HEK293 (cell line): ENCODE measurements around the gene UBE3C.

ENCODE experiments used
- CTCF ChIA-PET: fragments of 350-600 bp; formaldehyde crosslinking; extraction: SDS; loops from one replicate; lab custom pipeline; 2021; ENCODE audit warnings: antibody characterized with exemption; lab: Yijun Ruan, JAX
- POLR2A ChIA-PET: fragments of 300-600 bp; formaldehyde crosslinking; extraction: SDS; loops from one replicate; lab custom pipeline; 2020; ENCODE audit warnings: antibody characterized with exemption, inconsistent platforms; lab: Yijun Ruan, JAX
- H3K27ac ChIP-seq: fragments of 200-500 bp; sonication (Bioruptor generic); 2 replicates; pipeline ENCODE4 v1.5.1; 2014; ENCODE audit warnings: low read depth, low read length, control low read depth, inconsistent platforms; ENCODE audit errors: extremely low read depth
- H3K36me3 ChIP-seq, 2 experiments: fragments of 200-500 bp in 1 of 2; sonication (Bioruptor generic) in 1 of 2; 1 replicate in 1 of 2; 2 replicates in 1 of 2; pipeline ENCODE4 v1.5.1; 2014 to 2017; ENCODE audit warnings: inconsistent platforms in 2 of 2, low read length in 2 of 2; ENCODE audit not compliant: control insufficient read depth in 2 of 2, insufficient read depth in 1 of 2
- H3K4me1 ChIP-seq: fragments of 200-500 bp; sonication (Bioruptor generic); 2 replicates; pipeline ENCODE4 v1.5.1; 2014; ENCODE audit warnings: mild to moderate bottlenecking, low read length, inconsistent platforms; ENCODE audit not compliant: control insufficient read depth, insufficient read depth
- H3K4me3 ChIP-seq: 2 replicates; pipeline ENCODE4 v1.5.1; 2011; ENCODE audit warnings: low read depth, mild to moderate bottlenecking, control low read depth, low read length, moderate library complexity
- H3K9me3 ChIP-seq: fragments of 200-500 bp; sonication (Bioruptor generic); 2 replicates; pipeline ENCODE4 v1.5.1; 2014; ENCODE audit warnings: low read depth, low read length, inconsistent platforms; ENCODE audit not compliant: control insufficient read depth, insufficient read depth
- CTCF ChIP-seq: fragments of 450-650 bp; formaldehyde crosslinking; IDR thresholded peaks from 2 replicates; pipeline ENCODE4 v1.5.1; 2016; ENCODE audit warnings: missing biosample characterization, missing genetic modification characterization
- GLI4 ChIP-seq: fragments of 450-650 bp; formaldehyde crosslinking; IDR thresholded peaks from 2 replicates; pipeline ENCODE4 v1.5.1; 2016; ENCODE audit warnings: missing biosample characterization, missing genetic modification characterization
- KLF10 ChIP-seq: fragments of 450-650 bp; IDR thresholded peaks from 2 replicates; pipeline ENCODE4 v1.5.1; 2018; ENCODE audit warnings: missing biosample characterization, mild to moderate bottlenecking, missing genetic modification characterization
- MYNN ChIP-seq: fragments of 450-650 bp; formaldehyde crosslinking; IDR thresholded peaks from 2 replicates; pipeline ENCODE4 v1.5.1; 2016; ENCODE audit warnings: missing biosample characterization, missing genetic modification characterization, borderline replicate concordance
- PRDM1 ChIP-seq: fragments of 450-650 bp; formaldehyde crosslinking; IDR thresholded peaks from 2 replicates; pipeline ENCODE4; 2016; ENCODE audit warnings: missing biosample characterization, missing genetic modification characterization
- SCRT2 ChIP-seq: fragments of 450-650 bp; formaldehyde crosslinking; IDR thresholded peaks from 2 replicates; pipeline ENCODE4 v1.5.1; 2016; ENCODE audit warnings: missing biosample characterization, missing genetic modification characterization
- SP3 ChIP-seq: fragments of 450-650 bp; formaldehyde crosslinking; IDR thresholded peaks from 2 replicates; pipeline ENCODE4 v1.5.1; 2016; ENCODE audit warnings: missing biosample characterization, missing genetic modification characterization
- YY1 ChIP-seq: fragments of 450-650 bp; formaldehyde crosslinking; IDR thresholded peaks from 2 replicates; pipeline ENCODE4 v1.5.1; 2018; ENCODE audit warnings: missing biosample characterization, missing genetic modification characterization
- ZBTB21 ChIP-seq: fragments of 450-650 bp; formaldehyde crosslinking; IDR thresholded peaks from 2 replicates; pipeline ENCODE4 v1.5.1; 2017; ENCODE audit warnings: missing biosample characterization, missing genetic modification characterization
- ZBTB44 ChIP-seq: fragments of 450-650 bp; IDR thresholded peaks from 2 replicates; pipeline ENCODE4 v1.5.1; 2018; ENCODE audit warnings: missing biosample characterization, mild to moderate bottlenecking, missing genetic modification characterization
- ZBTB48 ChIP-seq: fragments of 450-650 bp; formaldehyde crosslinking; IDR thresholded peaks from 2 replicates; pipeline ENCODE4 v1.5.1; 2016; ENCODE audit warnings: missing biosample characterization, missing genetic modification characterization
- ZFHX2 ChIP-seq: fragments of 450-650 bp; formaldehyde crosslinking; conservative IDR thresholded peaks from 2 replicates; pipeline ENCODE4 v1.5.1; 2016; ENCODE audit warnings: missing biosample characterization, missing genetic modification characterization
- ZFP69B ChIP-seq: fragments of 450-650 bp; formaldehyde crosslinking; IDR thresholded peaks from 2 replicates; pipeline ENCODE4 v1.5.1; 2016; ENCODE audit warnings: missing biosample characterization, missing genetic modification characterization
- ZNF19 ChIP-seq: fragments of 450-650 bp; formaldehyde crosslinking; IDR thresholded peaks from 2 replicates; pipeline ENCODE4; 2016; ENCODE audit warnings: missing biosample characterization, missing genetic modification characterization, low read depth
- ZNF2 ChIP-seq: fragments of 450-650 bp; formaldehyde crosslinking; IDR thresholded peaks from 2 replicates; pipeline ENCODE4 v1.5.1; 2016; ENCODE audit warnings: missing biosample characterization, missing genetic modification characterization
- ZNF221 ChIP-seq: fragments of 450-650 bp; formaldehyde crosslinking; IDR thresholded peaks from 2 replicates; pipeline ENCODE4 v1.5.1; 2017; ENCODE audit warnings: missing biosample characterization, missing genetic modification characterization, borderline replicate concordance
- ZNF223 ChIP-seq: fragments of 450-650 bp; formaldehyde crosslinking; IDR thresholded peaks from 2 replicates; pipeline ENCODE4 v1.5.1; 2016; ENCODE audit warnings: missing biosample characterization, missing genetic modification characterization
- ZNF23 ChIP-seq: fragments of 450-650 bp; formaldehyde crosslinking; IDR thresholded peaks from 2 replicates; pipeline ENCODE4 v1.5.1; 2016; ENCODE audit warnings: missing biosample characterization, missing genetic modification characterization, borderline replicate concordance
- ZNF248 ChIP-seq: fragments of 450-650 bp; formaldehyde crosslinking; IDR thresholded peaks from 2 replicates; pipeline ENCODE4 v1.5.1; 2017; ENCODE audit warnings: missing biosample characterization, missing genetic modification characterization
- ZNF335 ChIP-seq: fragments of 450-650 bp; formaldehyde crosslinking; conservative IDR thresholded peaks from 2 replicates; pipeline ENCODE4 v1.5.1; 2016; ENCODE audit warnings: missing biosample characterization, missing genetic modification characterization
- ZNF341 ChIP-seq: fragments of 450-650 bp; formaldehyde crosslinking; IDR thresholded peaks from 2 replicates; pipeline ENCODE4; 2016; ENCODE audit warnings: low read depth, missing biosample characterization, missing genetic modification characterization
- ZNF398 ChIP-seq: fragments of 450-650 bp; formaldehyde crosslinking; IDR thresholded peaks from 2 replicates; pipeline ENCODE4 v1.5.1; 2017; ENCODE audit warnings: missing biosample characterization, missing genetic modification characterization
- ZNF423 ChIP-seq: fragments of 450-650 bp; formaldehyde crosslinking; IDR thresholded peaks from 2 replicates; pipeline ENCODE4 v1.5.1; 2016; ENCODE audit warnings: missing biosample characterization, missing genetic modification characterization
- ZNF473 ChIP-seq: fragments of 450-650 bp; formaldehyde crosslinking; IDR thresholded peaks from 2 replicates; pipeline ENCODE4 v1.5.1; 2017; ENCODE audit warnings: missing biosample characterization, missing genetic modification characterization
- ZNF521 ChIP-seq: fragments of 450-650 bp; formaldehyde crosslinking; IDR thresholded peaks from 2 replicates; pipeline ENCODE4 v1.5.1; 2017; ENCODE audit warnings: missing biosample characterization, mild to moderate bottlenecking, missing genetic modification characterization
- ZNF549 ChIP-seq: fragments of 450-650 bp; IDR thresholded peaks from 2 replicates; pipeline ENCODE4 v1.5.1; 2018; ENCODE audit warnings: missing biosample characterization, missing genetic modification characterization, mild to moderate bottlenecking, inconsistent platforms, moderate library complexity
- ZNF571 ChIP-seq: fragments of 450-650 bp; formaldehyde crosslinking; IDR thresholded peaks from 2 replicates; pipeline ENCODE4 v1.5.0; 2017; ENCODE audit warnings: missing biosample characterization, missing genetic modification characterization
- ZNF629 ChIP-seq: fragments of 450-650 bp; formaldehyde crosslinking; IDR thresholded peaks from 2 replicates; pipeline ENCODE4 v1.5.1; 2017; ENCODE audit warnings: missing biosample characterization, missing genetic modification characterization
- ZNF670 ChIP-seq: fragments of 450-650 bp; formaldehyde crosslinking; IDR thresholded peaks from 2 replicates; pipeline ENCODE4 v1.5.1; 2016; ENCODE audit warnings: missing biosample characterization, missing genetic modification characterization, low read depth
- ZNF777 ChIP-seq: fragments of 450-650 bp; formaldehyde crosslinking; IDR thresholded peaks from 2 replicates; pipeline ENCODE4 v1.5.1; 2017; ENCODE audit warnings: missing biosample characterization, missing genetic modification characterization, borderline replicate concordance
- ZNF792 ChIP-seq: fragments of 450-650 bp; formaldehyde crosslinking; IDR thresholded peaks from 2 replicates; pipeline ENCODE4 v1.5.1; 2016; ENCODE audit warnings: missing biosample characterization, missing genetic modification characterization
- TF ChIP-seq, protein P1 (sequence below): fragments of 450-650 bp; formaldehyde crosslinking; IDR thresholded peaks from 2 replicates; pipeline ENCODE4; 2016; ENCODE audit warnings: missing biosample characterization, missing genetic modification characterization

The UBE3C gene

DNA sequence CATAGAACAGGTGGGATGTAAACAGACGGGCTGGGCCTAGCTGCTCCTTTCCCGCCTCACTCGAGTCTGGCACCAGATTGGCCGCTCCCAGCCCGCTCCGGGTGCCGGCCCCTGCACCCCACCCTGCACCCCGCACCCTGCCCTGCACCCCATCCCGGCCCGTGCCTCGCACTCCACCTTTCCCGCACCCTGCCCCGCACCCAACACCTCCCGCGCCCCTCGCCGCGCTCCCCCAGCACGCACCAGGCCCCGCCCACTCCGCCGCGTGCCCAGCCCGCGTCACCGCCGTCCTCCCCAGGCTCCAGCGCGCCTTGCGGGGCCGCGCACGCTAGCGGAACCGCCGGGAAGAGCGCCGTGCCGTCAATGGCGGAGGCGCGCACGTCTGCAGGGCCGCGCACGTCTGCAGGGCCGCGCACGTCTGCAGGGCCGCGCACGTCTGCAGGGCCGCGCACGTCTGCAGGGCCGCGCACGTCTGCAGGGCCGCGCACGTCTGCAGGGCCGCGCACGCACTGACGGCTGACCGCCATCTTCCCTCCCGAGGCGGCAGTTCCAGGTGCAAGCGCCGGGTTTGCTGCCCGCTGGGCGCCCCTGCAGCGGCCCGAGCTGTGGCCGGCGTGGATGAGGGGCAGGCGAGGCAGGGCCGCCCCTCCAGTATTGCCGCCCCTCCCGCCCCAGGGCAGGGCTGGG lies at the start of gene UBE3C:
TSS of gene UBE3C (plus strand) at position 503 of the 687 bp plus-strand sequence. CDS start 347 bp downstream, outside the sequence.
- Histone ChIP-seq H3K9me3 (no peaks in the 10 kb centered on the region), H3K4me3 (peak within 1 kb of the TSS; percentile 92), H3K36me3 (peaks cover 0 to 33% of the 10 kb centered on the region in 2 experiments; a peak in 1 of 3 replicates), H3K4me1 (peaks cover 5% of the 10 kb centered on the region), H3K27ac (peak within 1 kb of the TSS; percentile 87)
- CTCF ChIA-PET: no interaction called here
- POLR2A ChIA-PET: interaction anchor here (1.0 kb wide), 1 partner anchor 200 kb away, joined by 3 read pairs; no protein-coding TSS in a partner anchor
- TF ChIP-seq ZNF423 (tag by site-specific recombination) (peak; percentile 99), ZNF521 (tag by site-specific recombination) (no peak), ZNF777 (0 out of 2 replicates have a peak, but pooled peaks have one; percentile 30), SCRT2 (peak; percentile 93), ZNF248 (tag by site-specific recombination) (no peak), ZNF223 (tag by site-specific recombination) (peak; percentile 88), ZBTB21 (tag by site-specific recombination) (no peak), ZFP69B (tag by site-specific recombination) (peak; percentile 36; the same call in 1 of the 2 replicates), MYNN (tag by site-specific recombination) (0 out of 2 replicates have a peak, but pooled peaks have one; percentile 23), ZNF2 (tag by site-specific recombination) (0 out of 2 replicates have a peak, but pooled peaks have one; percentile 34), ZNF398 (peak; percentile 41; the same call in 1 of the 2 replicates), ZBTB44 (tag by site-specific recombination) (no peak), ZNF19 (tag by site-specific recombination) (no peak), PRDM1 (no peak), SP3 (tag by site-specific recombination) (peak; percentile 48; the same call in 1 of the 2 replicates), ZNF473 (no peak), ZFHX2 (tag by site-specific recombination) (peak; percentile 73), KLF10 (tag by site-specific recombination) (peak; percentile 60; the same call in 1 of the 2 replicates), ZNF571 (tag by site-specific recombination) (no peak), CTCF (no peak), ZBTB48 (tag by site-specific recombination) (no peak), ZNF341 (tag by site-specific recombination) (no peak), ZNF629 (tag by site-specific recombination) (peak; percentile 50; the same call in 1 of the 2 replicates), ZNF221 (tag by site-specific recombination) (no peak), ZNF549 (tag by site-specific recombination) (no peak), ZNF335 (tag by site-specific recombination) (peak; percentile 79), YY1 (0 out of 2 replicates have a peak, but pooled peaks have one; percentile 35), GLI4 (tag by site-specific recombination) (0 out of 2 replicates have a peak, but pooled peaks have one; percentile 59), ZNF23 (tag by site-specific recombination) (no peak), ZNF792 (0 out of 2 replicates have a peak, but pooled peaks have one; percentile 48), ZNF670 (tag by site-specific recombination) (no peak)
- TF ChIP-seq, protein P1, sequence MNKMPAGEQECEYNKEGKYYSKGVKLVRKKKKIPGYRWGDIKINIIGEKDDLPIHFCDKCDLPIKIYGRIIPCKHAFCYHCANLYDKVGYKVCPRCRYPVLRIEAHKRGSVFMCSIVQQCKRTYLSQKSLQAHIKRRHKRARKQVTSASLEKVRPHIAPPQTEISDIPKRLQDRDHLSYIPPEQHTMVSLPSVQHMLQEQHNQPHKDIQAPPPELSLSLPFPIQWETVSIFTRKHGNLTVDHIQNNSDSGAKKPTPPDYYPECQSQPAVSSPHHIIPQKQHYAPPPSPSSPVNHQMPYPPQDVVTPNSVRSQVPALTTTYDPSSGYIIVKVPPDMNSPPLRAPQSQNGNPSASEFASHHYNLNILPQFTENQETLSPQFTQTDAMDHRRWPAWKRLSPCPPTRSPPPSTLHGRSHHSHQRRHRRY: no peak
